Thymus (tissue), 11 donors: Measurements from ENCODE around the gene ZMYM4. TPM values are rescaled to one million over a fixed set of nuclear protein-coding genes. Genes with fewer than 3 reads are reported as not detected.
A peak's percentile ranks its signal among the peaks of the same experiment; 100 is the strongest.
"Not testable (repeated sequence)": the region's sequence is repeated elsewhere in the genome, so short reads cannot be mapped to it uniquely, and the experiment has no call there.

Experiments used
- DNase-seq, 9 donors: peaks; one replicate each; pipeline ENCODE4 v3.0.0-alpha.2; 2013; ENCODE audit warnings: low spot score in 9 of 9, low read depth in 6 of 9, missing footprints in 1 of 9
- H3K27ac ChIP-seq, 2 donors: one replicate each; pipeline ENCODE4 v1.5.1; 2013; ENCODE audit warnings: control low read depth in 1 of 2, low read depth in 1 of 2, low read length in 1 of 2, mild to moderate bottlenecking in 1 of 2, moderate library complexity in 1 of 2
- H3K27me3 ChIP-seq, 2 donors: one replicate each; pipeline ENCODE4 v1.5.1; 2013; ENCODE audit warnings: low read length in 1 of 2; ENCODE audit not compliant: control insufficient read depth in 2 of 2, insufficient read depth in 1 of 2
- H3K36me3 ChIP-seq, 2 donors: one replicate each; pipeline ENCODE4 v1.5.1; 2013; ENCODE audit warnings: low read length in 1 of 2, mild to moderate bottlenecking in 1 of 2, moderate library complexity in 1 of 2; ENCODE audit not compliant: control insufficient read depth in 2 of 2, insufficient read depth in 2 of 2
- H3K4me1 ChIP-seq, 2 donors: one replicate each; pipeline ENCODE4 v1.5.1; 2013; ENCODE audit warnings: low read length in 2 of 2; ENCODE audit not compliant: control insufficient read depth in 2 of 2, insufficient read depth in 2 of 2
- H3K4me3 ChIP-seq, 2 donors: one replicate each; pipeline ENCODE4 v1.5.1; 2013; ENCODE audit warnings: low read length in 2 of 2, control low read depth in 1 of 2, mild to moderate bottlenecking in 1 of 2
- H3K9me3 ChIP-seq, 2 donors: one replicate each; pipeline ENCODE4 v1.5.1; 2013; ENCODE audit warnings: low read length in 1 of 2, mild to moderate bottlenecking in 1 of 2; ENCODE audit not compliant: control insufficient read depth in 2 of 2, insufficient read depth in 1 of 2
- WGBS: extraction: QIAGEN DNeasy Blood & Tissue Kit; methylation state at CpG from one replicate; pipeline ENCODE4 v1.1.7; 2013; 5-methylcytosine and 5-hydroxymethylcytosine counted together
- polyA plus RNA-seq: library from polyadenylated mRNA; stranded (reverse); fragments of 200-250 nt; gene quantifications from one replicate; pipeline ENCODE4 v1.2.3, GENCODE V29; 2013
- total RNA-seq: library from RNA; stranded (reverse); fragments of 120-200 nt; gene quantifications from one replicate; pipeline ENCODE4 v1.2.4, GENCODE V29; 2013
- donor health status: healthy.

ZMYM4 gene
- total and polyA plus RNA-seq, 2 donors = 17.3 to 31.6 TPM

DNA sequence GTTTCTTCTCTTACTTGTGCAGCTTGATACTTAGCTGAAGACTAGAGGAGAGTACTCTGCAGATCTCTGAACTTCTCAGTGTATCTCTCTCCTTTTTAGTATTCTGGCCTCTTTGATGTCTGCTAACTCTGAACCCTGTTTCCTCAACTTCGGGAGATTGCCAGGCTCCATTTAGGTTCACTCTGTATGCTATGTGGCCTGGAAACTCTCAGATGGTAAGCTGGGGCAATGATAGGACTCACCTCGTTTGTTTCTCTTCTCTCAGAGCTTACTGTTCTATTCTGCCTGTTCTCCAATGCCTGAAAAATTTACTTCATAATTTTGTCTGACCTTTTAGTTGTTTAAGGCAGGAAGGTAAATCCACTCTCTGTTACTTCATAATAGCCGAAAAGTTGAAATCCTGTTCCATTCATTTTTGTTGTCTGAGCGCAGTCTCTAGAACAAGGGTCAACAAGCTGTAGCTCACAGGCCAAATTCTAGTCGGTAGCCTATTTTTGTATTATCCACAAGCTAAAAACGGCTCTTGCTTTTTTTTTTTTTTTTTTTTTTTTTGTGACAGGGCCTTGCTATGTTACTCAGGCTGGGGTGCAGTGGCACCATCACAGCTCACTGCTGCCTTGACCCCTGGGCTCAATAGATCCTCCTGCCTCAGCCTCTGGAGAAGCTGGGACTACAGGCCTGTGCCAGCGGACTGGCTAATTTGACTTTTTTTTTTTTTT lies 33.3 kb downstream of the ZMYM4 start:
- WGBS = 89% methylated on average over 7 of the region's 7 CpGs
- DNase-seq = peak in 1 of 9 donors; percentile 15
- H3K4me1 ChIP-seq = peaks cover 0 to 6% of the 10 kb centered on the region in 2 donors
- peaks cover 0 to 15% of the 10 kb centered on the region in 2 donors for H3K36me3 ChIP-seq
- H3K9me3 ChIP-seq = no peaks in the 10 kb centered on the region
- H3K4me3 ChIP-seq = no peak overlapping the region
- H3K27ac ChIP-seq = no peak overlapping the region
- H3K27me3 ChIP-seq = no peaks in the 10 kb centered on the region

DNA sequence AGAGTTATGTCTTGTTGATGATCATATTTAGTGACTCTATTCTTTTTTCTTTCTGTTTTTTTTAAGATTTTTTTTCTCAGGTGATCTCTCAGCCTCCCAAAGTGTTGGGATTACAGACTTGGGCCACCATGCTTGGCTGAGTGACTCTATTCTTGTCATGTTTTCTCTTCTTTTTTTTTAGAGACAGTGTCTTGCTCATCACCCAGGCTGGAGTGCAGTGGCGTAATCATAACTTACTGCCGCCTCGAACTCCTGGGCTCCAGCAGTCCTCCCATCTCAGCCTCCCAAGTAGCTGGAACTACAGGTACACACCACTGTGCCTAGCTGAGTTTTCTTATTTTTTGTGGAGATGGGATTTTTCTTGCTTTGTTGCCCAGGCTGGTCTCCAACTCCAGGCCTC lies 36.9 kb downstream of the ZMYM4 start:
- WGBS = over 99% methylated on average over 3 of the region's 3 CpGs
- H3K27me3 ChIP-seq = no peaks in the 10 kb centered on the region
- no peaks in the 10 kb centered on the region for H3K9me3 ChIP-seq
- H3K36me3 ChIP-seq = peaks cover 3 to 11% of the 10 kb centered on the region in 2 donors
- no peak for DNase-seq
- no peak overlapping the region for H3K27ac ChIP-seq
- H3K4me1 ChIP-seq = no peaks in the 10 kb centered on the region
- H3K4me3 ChIP-seq = no peak overlapping the region

DNA sequence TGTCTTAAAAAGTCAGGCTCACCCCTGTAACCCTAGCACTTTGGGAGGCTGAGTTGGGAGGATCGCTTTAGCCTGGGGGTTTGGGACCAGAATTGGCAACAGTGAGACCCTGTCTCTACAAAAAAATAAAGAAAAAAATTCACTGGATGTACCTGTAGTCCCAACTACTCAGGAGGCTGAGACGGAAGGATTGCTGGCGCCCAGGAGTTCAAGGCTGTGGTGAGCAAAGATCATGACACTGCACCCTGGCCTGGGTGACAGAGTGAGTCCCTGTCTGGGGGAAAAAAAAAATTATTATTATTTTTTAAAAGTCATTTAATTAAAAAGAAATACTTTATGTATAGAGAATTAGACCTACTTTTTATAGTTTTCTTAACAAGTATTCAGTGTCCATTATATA lies 47.1 kb downstream of the ZMYM4 start:
- Histone ChIP-seq H3K36me3 (peaks cover 5 to 6% of the 10 kb centered on the region in 2 donors), H3K27me3 (no peaks in the 10 kb centered on the region), H3K9me3 (no peaks in the 10 kb centered on the region), H3K27ac (no peak overlapping the region), H3K4me3 (no peak overlapping the region), H3K4me1 (no peaks in the 10 kb centered on the region)
- WGBS = 97% methylated on average over 3 of the region's 3 CpGs
- DNase-seq = no peak

DNA sequence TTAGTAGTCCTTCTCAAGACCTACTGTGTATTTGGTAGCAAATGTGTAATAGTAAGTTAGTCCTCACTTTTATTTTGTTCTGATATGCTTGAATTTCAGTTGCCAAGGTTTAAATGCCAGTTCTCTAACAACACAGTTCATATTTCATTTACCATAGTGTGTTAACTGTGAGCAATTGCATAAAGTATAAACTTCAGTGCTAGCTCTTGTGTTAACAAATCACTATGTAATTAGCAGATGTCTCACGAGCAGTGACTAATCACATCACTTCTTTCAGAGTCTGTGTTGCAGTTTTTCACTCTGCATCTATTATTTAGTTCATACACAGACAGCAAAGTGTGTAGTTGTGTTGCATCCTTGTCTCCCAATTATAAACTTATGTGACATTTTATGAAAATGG lies 47.8 kb downstream of the ZMYM4 start:
- H3K4me3 ChIP-seq = no peak overlapping the region
- no peaks in the 10 kb centered on the region for H3K27me3 ChIP-seq
- 94% methylated on average over 1 of the region's 1 CpG for WGBS
- DNase-seq = no peak
- H3K9me3 ChIP-seq = no peaks in the 10 kb centered on the region
- H3K27ac ChIP-seq = no peak overlapping the region
- peaks cover 2 to 5% of the 10 kb centered on the region in 2 donors for H3K36me3 ChIP-seq
- no peaks in the 10 kb centered on the region for H3K4me1 ChIP-seq

DNA sequence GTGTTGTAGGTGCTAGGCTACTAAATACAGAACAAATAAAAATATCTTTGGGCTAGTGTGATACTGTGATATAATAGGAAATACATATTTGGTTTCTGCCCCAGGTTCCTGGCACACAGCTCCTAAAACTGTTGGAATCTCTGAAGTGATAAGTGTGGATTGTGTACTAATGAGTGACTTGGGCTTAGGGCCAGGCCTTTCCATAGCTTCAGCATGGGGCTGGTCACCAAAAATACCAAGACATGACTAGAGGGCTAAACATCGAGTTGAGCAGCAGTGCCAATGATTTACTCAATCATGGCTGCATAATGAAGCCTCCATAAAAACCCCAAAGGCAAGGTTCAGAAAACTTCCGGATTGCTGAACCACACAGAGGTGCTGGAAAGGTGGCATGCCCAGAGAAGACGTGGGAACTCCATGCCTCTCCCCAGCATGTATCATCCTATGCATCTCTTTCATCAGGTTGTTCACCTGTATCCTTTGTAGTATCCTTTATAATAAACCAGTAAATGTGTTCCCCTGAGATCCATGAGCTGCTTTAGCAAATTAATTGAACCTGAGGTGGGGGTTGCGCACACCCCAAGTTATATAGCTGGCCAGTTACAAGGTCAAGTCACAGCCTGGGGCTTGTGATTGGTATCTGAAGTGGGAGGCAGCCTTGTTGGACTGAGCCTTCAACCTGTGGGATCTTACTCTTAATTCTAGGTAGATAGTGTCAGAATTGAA lies 51.6 kb downstream of the ZMYM4 start:
- 96% methylated on average over 4 of the region's 4 CpGs for WGBS
- H3K36me3 ChIP-seq = no peaks in the 10 kb centered on the region
- H3K9me3 ChIP-seq = no peaks in the 10 kb centered on the region
- no peaks in the 10 kb centered on the region for H3K4me1 ChIP-seq
- no peak overlapping the region for H3K27ac ChIP-seq
- no peak for DNase-seq
- H3K4me3 ChIP-seq = no peak overlapping the region
- no peaks in the 10 kb centered on the region for H3K27me3 ChIP-seq

DNA sequence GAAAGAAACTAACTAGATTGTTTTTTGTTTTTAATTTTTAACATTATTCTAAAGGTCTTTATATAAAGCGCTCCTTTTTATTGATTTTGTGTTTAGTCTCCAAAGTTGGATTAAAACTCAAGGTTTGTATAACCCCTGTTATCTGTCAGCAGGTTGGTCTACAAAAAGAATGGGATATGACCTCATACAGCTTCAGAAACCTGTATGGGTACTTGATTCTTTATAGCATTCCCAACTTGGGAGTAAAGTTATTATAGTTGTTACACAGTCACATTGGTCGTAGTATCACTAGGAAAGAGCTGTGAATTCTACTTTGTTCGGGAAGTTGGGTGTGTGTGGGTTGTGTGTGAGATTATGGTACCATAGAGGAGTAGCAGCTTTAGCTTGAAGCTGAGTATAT lies 52.4 kb downstream of the ZMYM4 start:
- Histone ChIP-seq H3K27ac (no peak overlapping the region), H3K36me3 (no peaks in the 10 kb centered on the region), H3K4me3 (no peak overlapping the region), H3K9me3 (no peaks in the 10 kb centered on the region), H3K27me3 (no peaks in the 10 kb centered on the region), H3K4me1 (no peaks in the 10 kb centered on the region)
- 98% methylated on average over 3 of the region's 3 CpGs for WGBS
- DNase-seq = no peak

DNA sequence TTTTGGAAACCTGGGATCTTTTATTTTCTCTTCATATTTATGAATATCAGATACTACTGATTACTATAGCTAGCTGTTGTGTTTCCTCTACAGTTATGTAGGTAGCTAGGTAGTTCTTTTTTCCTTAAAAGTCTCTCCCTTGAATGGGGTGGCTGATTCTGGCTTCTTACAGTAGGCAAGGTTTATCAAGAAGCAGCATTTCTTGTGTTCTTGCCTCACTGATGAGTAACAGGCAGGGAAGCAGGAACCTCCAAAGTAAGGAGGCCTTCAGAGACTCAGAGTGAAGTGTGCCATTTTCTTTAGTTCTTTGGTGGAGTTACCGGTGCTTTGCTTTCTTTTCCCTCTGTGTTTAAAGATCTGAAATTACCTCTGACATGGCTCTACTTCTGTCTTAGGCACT lies 56.0 kb downstream of the ZMYM4 start:
- H3K27ac ChIP-seq = no peak overlapping the region
- H3K9me3 ChIP-seq = no peaks in the 10 kb centered on the region
- no peak overlapping the region for H3K4me3 ChIP-seq
- H3K36me3 ChIP-seq = peaks cover 0 to 11% of the 10 kb centered on the region in 2 donors
- no peak for DNase-seq
- WGBS = 94% methylated on average over 1 of the region's 1 CpG
- no peaks in the 10 kb centered on the region for H3K27me3 ChIP-seq
- H3K4me1 ChIP-seq = no peaks in the 10 kb centered on the region

DNA sequence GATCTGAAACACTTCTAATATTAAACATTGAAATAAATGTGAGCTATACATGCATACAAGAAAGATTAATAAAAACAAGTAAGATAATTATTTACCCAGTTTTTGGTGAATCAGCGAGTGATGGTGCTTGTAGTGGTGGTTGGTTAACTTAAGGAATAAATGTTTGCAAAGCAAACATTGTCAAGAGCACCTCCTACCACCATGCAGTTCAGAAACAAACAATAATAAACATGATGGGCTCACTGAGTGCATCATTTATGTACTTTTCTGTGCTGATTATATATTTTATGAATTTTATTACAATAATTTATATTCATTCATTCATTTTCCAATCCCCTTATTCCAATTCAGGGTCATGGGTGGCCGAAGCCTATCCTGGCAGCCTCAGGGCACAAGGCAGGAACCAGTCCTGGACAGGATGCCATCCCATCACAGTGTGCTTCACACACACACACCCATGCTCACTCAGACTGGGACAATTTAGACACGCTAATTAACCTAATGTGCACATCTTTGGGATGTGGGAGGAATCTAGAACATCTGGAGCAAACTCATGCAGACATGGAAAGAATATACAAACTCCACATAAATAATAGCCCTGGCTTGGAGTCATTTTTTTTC lies 57.8 kb downstream of the ZMYM4 start:
- Histone ChIP-seq H3K9me3 (no peaks in the 10 kb centered on the region), H3K36me3 (peaks cover 0 to 13% of the 10 kb centered on the region in 2 donors), H3K27me3 (no peaks in the 10 kb centered on the region), H3K4me3 (no peak overlapping the region), H3K27ac (no peak overlapping the region), H3K4me1 (no peaks in the 10 kb centered on the region)
- DNase-seq = no peak
- WGBS = 97% methylated on average over 3 of the region's 3 CpGs

DNA sequence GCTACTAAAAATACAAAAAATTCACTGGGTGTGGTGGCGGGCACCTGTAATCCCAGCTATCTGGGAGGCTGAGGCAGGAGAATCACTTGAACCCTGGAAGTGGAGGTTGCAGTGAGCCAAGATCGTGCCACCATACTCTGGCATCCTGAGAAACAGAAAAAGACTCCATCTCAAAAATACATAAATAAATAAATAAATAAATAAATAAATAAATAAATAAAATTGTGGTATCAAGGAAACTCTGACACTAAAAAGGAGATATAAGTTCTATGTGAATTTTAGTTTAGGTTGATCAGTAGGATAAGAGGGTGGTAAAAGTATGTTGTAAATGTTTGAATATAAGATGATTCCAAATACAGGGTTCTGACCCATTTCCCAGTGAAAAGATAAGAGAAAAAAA lies 63.1 kb downstream of the ZMYM4 start:
- not testable (repeated sequence) for H3K4me1 ChIP-seq, H3K27ac ChIP-seq, H3K9me3 ChIP-seq, DNase-seq, H3K27me3 ChIP-seq, H3K4me3 ChIP-seq
- peaks cover 0 to 14% of the 10 kb centered on the region in 2 donors for H3K36me3 ChIP-seq
- WGBS = 100% methylated on average over 2 of the region's 2 CpGs
